Right renal pelvis (tissue), 4 donors: ENCODE results near the gene RPS27L. TPM values are rescaled to one million over a fixed set of nuclear protein-coding genes. Genes with fewer than 3 reads are reported as not detected.

ENCODE experiments used
- DNase-seq, 4 donors: peaks; one replicate each; pipeline ENCODE4 v3.0.0-alpha.2; 2013; ENCODE audit warnings: low read depth in 4 of 4, low spot score in 3 of 4, missing footprints in 1 of 4
- polyA plus RNA-seq, 4 donors: library from polyadenylated mRNA; unstranded; fragments of 120-200 nt; gene quantifications; one replicate each; pipeline ENCODE4 v1.2.1, GENCODE V29; 2013; ENCODE audit not compliant: insufficient read length in 4 of 4

Gene RPS27L
- polyA plus RNA-seq, 4 donors: 106 to 111 (median 107) TPM

DNA sequence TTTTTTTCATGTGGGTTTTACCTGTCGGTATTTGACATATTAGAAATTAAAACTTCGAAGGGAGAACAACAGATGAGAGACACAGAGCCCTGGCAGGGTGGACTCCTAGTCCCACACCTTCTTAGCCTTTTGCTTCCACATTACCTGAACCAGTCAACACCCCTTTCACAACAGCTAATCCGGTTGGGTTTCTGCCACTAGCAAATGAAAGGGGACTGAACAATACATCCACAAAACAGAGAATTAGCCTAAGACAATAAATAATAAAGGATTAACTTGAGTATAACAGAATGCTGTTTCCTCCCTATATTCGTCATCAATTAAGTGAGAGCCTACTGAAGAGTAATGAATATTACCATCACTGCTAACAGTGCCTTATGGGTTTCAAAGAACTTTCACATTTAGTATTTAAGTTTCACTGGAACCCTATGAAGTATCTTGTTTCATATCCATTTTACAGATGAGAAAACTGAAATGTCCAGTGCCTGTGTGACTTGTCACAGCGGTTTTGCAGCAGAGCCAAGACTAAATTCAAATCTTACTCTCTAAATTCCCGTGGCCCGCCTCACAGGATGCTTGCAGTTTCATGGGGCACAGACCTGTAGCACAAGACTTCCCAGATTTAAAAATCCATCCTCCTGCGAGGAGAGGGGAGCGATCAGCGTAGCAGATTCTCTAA lies 31.1 kb upstream of the RPS27L start:
- no peak for DNase-seq

DNA sequence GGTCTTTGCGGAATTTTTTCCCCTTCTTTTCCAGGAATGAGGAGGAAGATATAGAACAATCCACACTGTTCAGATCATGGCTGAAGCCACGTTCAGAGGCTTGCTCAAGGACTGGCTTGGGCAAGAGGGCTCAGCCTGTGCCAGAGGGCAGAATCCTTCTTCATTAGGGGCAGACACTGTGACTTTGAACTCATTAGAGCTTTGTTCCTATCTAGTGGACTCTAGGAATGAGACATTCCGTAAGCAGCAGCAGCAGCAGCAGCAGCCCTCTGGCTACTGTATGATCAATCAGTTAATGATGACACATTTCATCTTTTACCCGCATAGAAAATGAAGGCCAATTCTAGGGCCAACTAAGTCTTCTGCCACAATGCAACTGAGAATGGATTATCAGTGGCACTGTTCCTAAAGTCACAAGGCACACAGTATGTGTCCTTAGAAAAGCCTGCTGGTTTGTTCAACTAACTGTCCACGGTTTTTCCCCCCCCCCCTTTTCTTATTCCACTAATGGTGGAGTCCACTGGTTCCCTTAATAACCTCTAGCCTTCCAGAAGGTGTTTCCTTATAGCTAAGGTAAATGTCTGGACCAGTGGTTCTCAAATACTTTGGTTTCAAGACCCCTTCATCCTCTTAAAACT lies 30.4 kb upstream of the RPS27L start:
- no peak for DNase-seq

- no peak for DNase-seq
Measured at GRCh38 chr15:63186065-63186464, 28.8 kb upstream of the RPS27L start.

- DNase-seq: no peak
Measured at GRCh38 chr15:63185206-63185605, 27.9 kb upstream of the RPS27L start.

DNA sequence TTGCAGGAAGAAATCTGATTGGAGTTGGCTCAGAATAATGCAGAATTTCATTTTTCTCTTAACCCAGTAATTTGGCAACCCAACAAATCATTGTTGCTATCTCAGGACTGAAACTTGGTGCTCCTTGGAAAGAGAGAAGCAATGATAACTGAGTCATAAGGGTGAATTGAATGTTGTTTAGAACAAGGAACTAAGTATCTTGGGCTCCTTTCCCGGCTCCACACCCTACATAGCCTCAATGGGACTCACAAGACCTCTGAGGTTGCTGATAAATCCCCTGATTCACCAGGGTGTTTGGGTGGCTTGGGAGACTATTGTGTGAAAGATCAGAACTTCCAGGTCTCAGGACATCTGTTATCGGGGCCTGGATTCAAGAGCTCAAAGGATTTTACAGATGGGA lies 24.4 kb upstream of the RPS27L start:
- no peak for DNase-seq

- no peak for DNase-seq
Measured at GRCh38 chr15:63180746-63181145, 23.5 kb upstream of the RPS27L start.

DNA sequence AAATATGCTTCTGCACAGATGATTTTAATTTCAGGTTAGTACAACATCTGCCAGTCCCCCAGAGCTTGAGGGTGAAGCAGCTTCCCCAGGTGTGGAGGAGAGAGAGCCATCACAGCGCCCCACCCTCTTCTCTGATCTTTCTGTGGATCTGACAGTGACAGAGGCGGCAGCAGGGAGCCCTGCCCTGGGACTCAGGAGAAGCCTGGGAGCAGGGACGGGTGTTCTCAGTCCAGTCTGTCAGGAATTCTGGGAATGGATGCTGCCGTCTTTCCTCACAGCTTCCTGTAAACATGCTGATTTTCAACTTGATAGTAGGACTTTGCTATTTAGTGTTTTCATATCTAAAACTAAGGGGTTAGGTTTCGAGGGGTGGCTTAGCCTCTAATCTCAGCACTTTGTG lies 20.8 kb upstream of the RPS27L start:
- no peak for DNase-seq

DNA sequence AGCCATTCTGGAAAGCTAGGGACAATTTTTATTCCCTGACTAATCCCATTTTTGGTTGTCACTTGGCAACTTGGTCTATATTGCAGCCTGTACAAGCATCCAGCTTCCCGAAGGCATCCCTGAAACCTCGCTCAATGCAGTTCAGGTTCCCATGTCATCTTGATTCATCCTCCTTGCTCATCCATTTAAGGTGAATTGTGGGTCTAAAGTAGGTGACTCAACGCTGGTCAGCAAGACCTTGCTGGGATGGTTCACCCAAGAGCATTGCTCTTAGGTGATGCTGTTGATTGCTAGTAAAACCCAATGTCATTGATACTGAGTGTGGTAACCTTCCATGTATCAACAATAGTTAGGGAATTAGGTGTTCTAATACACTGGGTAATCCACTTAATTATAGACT lies 19.0 kb upstream of the RPS27L start:
- no peak for DNase-seq

DNA sequence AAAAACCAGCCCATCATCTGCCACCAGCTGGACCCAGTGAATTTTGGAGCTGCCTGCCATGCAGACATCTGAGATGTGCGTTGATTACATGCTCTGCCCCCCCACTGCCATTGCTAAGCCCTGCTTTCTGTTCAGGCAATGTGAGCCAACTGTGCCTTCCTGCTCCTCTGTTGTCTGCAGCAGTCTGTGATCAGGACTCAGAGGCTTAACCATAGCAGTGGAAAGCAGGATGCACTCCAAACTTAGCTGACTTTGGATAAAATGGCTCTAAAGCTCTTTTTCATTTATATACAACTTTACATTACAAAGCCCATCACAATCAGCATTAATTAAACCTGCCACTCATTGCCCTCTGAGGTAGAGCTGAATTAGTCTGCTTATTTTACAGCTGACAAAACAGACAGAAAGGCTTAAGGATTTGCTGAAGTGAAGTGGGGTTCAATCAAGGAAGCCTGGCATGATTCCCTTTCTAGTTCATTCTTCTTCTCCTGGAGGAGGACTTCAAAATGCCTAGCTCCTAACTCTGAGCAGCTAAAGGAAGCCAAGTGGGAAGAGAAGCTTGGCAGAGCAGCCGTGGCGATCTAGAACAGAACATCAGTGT lies 15.7 kb upstream of the RPS27L start:
- no peak for DNase-seq

DNA sequence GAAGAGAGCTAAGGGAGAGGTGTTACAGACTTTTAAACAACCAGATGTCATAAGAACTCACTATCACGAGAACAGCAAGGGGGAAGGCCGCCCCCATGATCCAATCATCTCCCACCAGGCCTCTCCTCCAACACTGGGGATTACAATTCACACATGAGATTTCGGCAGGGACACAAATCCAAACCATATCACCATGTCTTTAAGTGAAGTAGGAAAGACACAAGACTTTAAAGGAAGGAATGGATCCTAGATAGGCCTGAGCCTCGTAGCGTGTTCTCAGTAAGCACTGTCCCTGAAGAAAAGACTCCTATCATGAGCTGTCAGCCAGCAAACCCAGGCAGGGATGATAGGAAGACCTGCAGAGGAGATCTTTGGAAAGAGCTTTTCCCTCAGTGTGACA lies 15.1 kb upstream of the RPS27L start:
- no peak for DNase-seq

- DNase-seq: no peak
Measured at GRCh38 chr15:63169788-63170187, 12.5 kb upstream of the RPS27L start.

GRCh38 chr15:63166219-63166618 lies 8.9 kb upstream of the RPS27L start:
- DNase-seq: no peak

DNA sequence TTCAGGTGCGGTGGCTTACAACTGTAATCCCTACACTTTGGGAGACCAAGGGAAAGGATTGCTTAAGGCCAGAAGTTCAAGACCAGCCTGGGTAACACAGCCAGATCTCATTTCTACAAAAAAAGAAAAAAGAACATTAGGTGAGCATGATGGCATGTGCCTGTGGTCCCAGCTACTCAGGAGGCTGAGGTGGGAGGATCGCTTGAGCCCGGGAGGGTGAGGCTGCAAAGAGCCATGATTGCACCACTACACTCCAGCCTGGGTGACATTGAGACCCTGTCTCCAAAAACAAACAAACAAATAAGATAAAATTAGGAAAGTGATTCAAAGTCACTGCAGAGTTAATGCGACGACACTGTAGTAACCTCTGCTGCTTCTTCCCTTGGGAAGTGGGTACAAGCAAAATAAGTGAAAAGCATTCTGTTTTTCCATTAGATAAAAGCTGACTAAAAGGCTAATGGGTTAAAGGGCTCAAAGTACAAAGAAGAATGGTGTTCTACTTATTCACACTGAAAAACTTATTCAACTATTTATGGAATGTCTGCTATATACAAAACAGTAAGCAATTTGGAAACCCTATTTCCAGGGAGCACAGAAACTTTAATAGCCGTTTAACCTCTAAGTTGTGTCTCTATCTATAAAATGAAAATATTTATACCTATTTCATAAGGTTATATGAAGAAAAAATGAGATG lies 8.0 kb upstream of the RPS27L start:
- no peak for DNase-seq

DNA sequence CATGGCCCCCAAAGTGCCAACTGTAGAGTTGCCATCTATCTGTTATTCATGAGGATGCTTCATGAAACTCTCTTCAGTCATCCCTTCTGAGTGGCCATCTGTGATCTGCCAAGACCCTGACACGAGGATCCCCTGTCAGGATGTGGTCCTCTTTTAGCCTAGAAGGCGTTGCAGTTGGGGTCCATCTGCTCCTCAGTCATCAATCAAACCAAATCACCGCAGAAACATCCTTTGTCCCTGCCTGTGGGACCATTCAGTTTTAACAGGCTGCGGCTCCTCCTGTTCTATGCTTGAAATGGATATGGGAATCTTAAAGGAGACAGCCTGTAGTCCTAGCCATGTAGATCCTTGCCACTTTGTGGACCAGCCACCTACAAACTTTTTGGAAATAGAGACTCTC lies 5.9 kb upstream of the RPS27L start:
- no peak for DNase-seq

- no peak for DNase-seq
Measured at GRCh38 chr15:63160638-63161037, 3.4 kb upstream of the RPS27L start.

DNA sequence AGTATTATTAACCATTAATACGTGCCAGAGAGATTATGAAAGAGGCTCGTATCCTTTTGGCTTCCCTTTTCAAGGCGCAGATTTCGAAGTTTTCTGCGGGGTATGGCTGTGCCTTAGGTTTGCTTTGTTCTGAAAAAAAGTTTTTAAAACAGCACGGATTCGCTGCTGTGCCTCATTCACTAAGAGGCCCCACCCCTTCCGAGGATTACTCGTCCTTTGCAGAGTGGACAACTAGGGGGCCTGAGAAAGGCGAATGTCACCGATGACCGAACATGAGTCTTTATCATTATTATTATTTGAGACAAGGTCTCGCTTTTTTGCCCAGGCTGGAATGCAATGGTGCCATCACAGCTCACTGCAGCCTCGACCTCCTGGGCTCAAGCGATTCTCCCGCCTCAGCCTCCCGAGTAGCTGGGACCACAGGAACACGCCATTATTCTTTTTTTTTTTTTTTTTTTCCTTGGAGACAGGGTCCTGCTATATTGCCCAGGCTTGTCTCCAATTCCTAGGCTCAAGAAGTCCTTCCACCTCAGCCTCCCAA lies 684 bp upstream of the RPS27L start:
- DNase-seq: peak; percentile 41 to 71 (median 66)

GRCh38 chr15:63156755-63157117 lies 541 bp downstream of the RPS27L start:
- peak in 3 of 4 donors; percentile 35 to 53 (median 53) for DNase-seq

GRCh38 chr15:63156086-63156710 lies 1.1 kb downstream of the RPS27L start:
- peak in 2 of 4 donors; percentile 1 to 19 for DNase-seq

GRCh38 chr15:63155486-63155885 lies 1.8 kb downstream of the RPS27L start:
- DNase-seq: no peak

DNA sequence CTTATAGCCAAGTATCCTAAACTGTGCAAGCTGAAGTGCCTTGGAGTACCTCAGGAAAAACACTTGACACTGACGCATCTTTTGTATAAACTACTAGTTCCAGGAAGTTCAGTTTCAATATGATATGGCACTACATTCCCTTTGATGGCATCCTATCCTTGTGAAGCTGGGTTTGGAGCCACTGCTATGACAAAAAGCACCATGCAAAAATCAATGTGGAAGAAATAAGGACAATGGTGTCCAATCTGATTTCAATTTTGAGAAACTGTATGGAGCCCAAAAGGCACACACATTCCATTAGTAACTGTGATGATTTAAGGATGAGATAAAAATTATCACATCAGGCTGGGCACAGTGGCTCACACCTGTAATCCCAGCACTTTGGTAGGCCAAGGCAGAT lies 5.6 kb downstream of the RPS27L start:
- DNase-seq: no peak

GRCh38 chr15:63146684-63147083 lies 10.6 kb downstream of the RPS27L start:
- no peak for DNase-seq
